ENCODE data around the gene NT5DC2.

Gene NT5DC2

GRCh38 chr3:52494445-52494844, 39.2 kb downstream of the NT5DC2 start:
- no peaks in the 10 kb centered on the region for H3K9me3 ChIP-seq (ENCODE audit: insufficient read depth, low read length)
- no peak overlapping the region for H3K4me3 ChIP-seq (ENCODE audit: low read length)
- H3K4me2 ChIP-seq (ENCODE audit: low read length), result no peak overlapping the region
- H3K79me2 ChIP-seq (ENCODE audit: low read length), result no peaks in the 10 kb centered on the region
- peaks cover 20% of the 10 kb centered on the region for H3K36me3 ChIP-seq (replicated peaks; ENCODE audit: low read depth, low read length)
- H2AFZ ChIP-seq (ENCODE audit: low read depth, low read length), result no peak overlapping the region
- H3K9ac ChIP-seq (ENCODE audit: low read length), result no peak overlapping the region
- no peaks in the 10 kb centered on the region for H4K20me1 ChIP-seq (ENCODE audit: insufficient read depth, low read length)
- TF ChIP-seq EZH2phosphoT487 (IDR thresholded peaks at IDR 0.05; ENCODE audit: low read depth) (no peak), CTCF (IDR thresholded peaks at IDR 0.05; ENCODE audit: low read depth, low read length) (no peak)
- no peaks in the 10 kb centered on the region for H3K27me3 ChIP-seq (ENCODE audit: low read depth, low read length)
- no peak overlapping the region for H3K27ac ChIP-seq (ENCODE audit: low read length)
- no peaks in the 10 kb centered on the region for H3K4me1 ChIP-seq (ENCODE audit: low read length)

DNA sequence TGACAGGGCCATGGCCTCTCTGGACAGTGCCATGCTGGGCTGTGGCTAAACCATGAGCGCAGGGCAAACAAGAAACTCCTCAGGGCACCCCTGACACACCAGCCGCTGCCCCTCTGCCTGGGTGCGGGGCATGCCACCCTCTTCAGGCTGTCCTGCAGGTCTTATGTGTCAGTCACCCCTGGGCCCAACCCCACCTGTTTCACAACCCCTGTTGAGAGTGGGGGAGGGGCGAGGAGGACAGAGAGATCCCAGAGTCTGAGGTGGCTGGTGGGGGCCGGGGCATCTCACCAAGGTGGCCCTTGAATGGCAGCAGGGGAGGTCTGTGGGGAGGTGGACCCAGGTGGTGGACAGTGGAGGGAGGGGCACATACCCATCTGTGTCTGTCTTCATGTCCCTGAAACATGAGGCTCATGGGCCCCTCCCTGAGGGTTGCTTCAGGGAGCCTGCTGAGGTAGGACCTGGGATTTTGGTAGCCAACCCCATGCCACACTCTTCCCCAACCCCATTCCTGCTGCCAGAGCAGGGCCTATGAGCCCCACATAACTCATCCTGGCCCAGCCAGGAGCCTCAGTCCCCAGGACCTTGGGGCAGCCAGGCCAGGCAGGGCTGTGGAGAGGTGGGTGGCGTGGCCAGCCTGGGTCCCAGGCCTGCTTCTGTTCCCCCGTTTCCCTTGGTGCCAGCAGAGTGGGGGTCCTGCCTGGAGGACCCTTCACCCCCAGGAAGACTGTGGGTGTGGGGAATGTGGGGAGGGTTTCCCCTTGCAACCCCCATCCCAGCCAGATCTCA, 40.2 kb downstream of the NT5DC2 start:
- Histone ChIP-seq H3K9ac (ENCODE audit: low read length) (no peak overlapping the region), H3K4me1 (ENCODE audit: low read length) (no peaks in the 10 kb centered on the region), H3K9me3 (ENCODE audit: insufficient read depth, low read length) (no peaks in the 10 kb centered on the region), H3K27me3 (ENCODE audit: low read depth, low read length) (no peaks in the 10 kb centered on the region), H4K20me1 (ENCODE audit: insufficient read depth, low read length) (no peaks in the 10 kb centered on the region), H2AFZ (ENCODE audit: low read depth, low read length) (no peak overlapping the region), H3K4me2 (ENCODE audit: low read length) (no peak overlapping the region), H3K27ac (ENCODE audit: low read length) (no peak overlapping the region), H3K4me3 (ENCODE audit: low read length) (no peak overlapping the region), H3K36me3 (replicated peaks; ENCODE audit: low read depth, low read length) (peaks cover 24% of the 10 kb centered on the region), H3K79me2 (ENCODE audit: low read length) (no peaks in the 10 kb centered on the region)
- TF ChIP-seq CTCF (IDR thresholded peaks at IDR 0.05; ENCODE audit: low read depth, low read length) (no peak), EZH2phosphoT487 (IDR thresholded peaks at IDR 0.05; ENCODE audit: low read depth) (no peak)

DNA sequence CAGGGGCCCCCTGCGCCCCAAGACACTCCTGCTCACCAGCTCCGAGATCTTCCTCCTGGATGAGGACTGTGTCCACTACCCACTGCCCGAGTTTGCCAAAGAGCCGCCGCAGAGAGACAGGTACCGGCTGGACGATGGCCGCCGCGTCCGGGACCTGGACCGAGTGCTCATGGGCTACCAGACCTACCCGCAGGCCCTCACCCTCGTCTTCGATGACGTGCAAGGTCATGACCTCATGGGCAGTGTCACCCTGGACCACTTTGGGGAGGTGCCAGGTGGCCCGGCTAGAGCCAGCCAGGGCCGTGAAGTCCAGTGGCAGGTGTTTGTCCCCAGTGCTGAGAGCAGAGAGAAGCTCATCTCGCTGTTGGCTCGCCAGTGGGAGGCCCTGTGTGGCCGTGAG, 41.6 kb downstream of the NT5DC2 start:
- no peak for TF ChIP-seq EZH2phosphoT487 (IDR thresholded peaks at IDR 0.05; ENCODE audit: low read depth)
- no peak for TF ChIP-seq CTCF (IDR thresholded peaks at IDR 0.05; ENCODE audit: low read depth, low read length)
- H3K27ac ChIP-seq (ENCODE audit: low read length), result no peak overlapping the region
- peaks cover 30% of the 10 kb centered on the region for H3K36me3 ChIP-seq (replicated peaks; ENCODE audit: low read depth, low read length)
- H3K27me3 ChIP-seq (ENCODE audit: low read depth, low read length), result no peaks in the 10 kb centered on the region
- no peak overlapping the region for H2AFZ ChIP-seq (ENCODE audit: low read depth, low read length)
- H3K4me2 ChIP-seq (ENCODE audit: low read length), result no peak overlapping the region
- no peaks in the 10 kb centered on the region for H3K9me3 ChIP-seq (ENCODE audit: insufficient read depth, low read length)
- no peaks in the 10 kb centered on the region for H3K79me2 ChIP-seq (ENCODE audit: low read length)
- H4K20me1 ChIP-seq (ENCODE audit: insufficient read depth, low read length), result no peaks in the 10 kb centered on the region
- H3K9ac ChIP-seq (ENCODE audit: low read length), result no peak overlapping the region
- no peak overlapping the region for H3K4me3 ChIP-seq (ENCODE audit: low read length)
- no peaks in the 10 kb centered on the region for H3K4me1 ChIP-seq (ENCODE audit: low read length)

DNA sequence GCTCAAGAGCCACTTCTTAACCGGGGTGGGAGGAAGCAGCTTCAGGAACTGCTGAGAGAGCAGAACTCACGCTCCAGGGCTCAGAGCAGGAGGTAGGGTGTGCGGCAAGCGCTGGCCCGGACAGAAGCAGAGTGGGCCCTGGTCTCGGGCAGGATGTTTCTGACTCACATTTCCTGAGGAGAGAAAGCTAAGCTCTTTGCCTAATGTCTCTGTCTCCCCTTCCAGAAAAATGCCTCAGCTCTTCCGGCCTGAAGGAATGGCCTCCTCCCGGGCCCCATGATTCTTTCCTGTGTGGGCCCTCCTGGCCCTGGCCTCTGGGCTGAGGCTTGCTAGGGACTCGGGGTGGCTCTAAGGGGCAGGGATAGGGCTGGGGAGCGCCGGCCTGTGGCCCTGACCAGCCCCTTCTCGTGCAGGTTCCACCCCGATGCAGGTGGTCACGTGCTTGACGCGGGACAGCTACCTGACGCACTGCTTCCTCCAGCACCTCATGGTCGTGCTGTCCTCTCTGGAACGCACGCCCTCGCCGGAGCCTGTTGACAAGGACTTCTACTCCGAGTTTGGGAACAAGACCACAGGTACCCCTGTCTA, 42.6 kb downstream of the NT5DC2 start:
- no peaks in the 10 kb centered on the region for H3K9me3 ChIP-seq (ENCODE audit: insufficient read depth, low read length)
- H3K4me1 ChIP-seq (ENCODE audit: low read length), result no peaks in the 10 kb centered on the region
- H3K4me3 ChIP-seq (ENCODE audit: low read length), result no peak overlapping the region
- TF ChIP-seq EZH2phosphoT487 (IDR thresholded peaks at IDR 0.05; ENCODE audit: low read depth), result no peak
- no peak for TF ChIP-seq CTCF (IDR thresholded peaks at IDR 0.05; ENCODE audit: low read depth, low read length)
- no peak overlapping the region for H2AFZ ChIP-seq (ENCODE audit: low read depth, low read length)
- no peak overlapping the region for H3K4me2 ChIP-seq (ENCODE audit: low read length)
- no peak overlapping the region for H3K9ac ChIP-seq (ENCODE audit: low read length)
- H3K36me3 ChIP-seq (replicated peaks; ENCODE audit: low read depth, low read length), result peaks cover 35% of the 10 kb centered on the region
- no peaks in the 10 kb centered on the region for H3K79me2 ChIP-seq (ENCODE audit: low read length)
- no peaks in the 10 kb centered on the region for H3K27me3 ChIP-seq (ENCODE audit: low read depth, low read length)
- no peaks in the 10 kb centered on the region for H4K20me1 ChIP-seq (ENCODE audit: insufficient read depth, low read length)
- no peak overlapping the region for H3K27ac ChIP-seq (ENCODE audit: low read length)

All from OCI-LY3 (cell line).